ENCODE measurements around the gene MACROD2. TPM values are rescaled to one million over a fixed set of nuclear protein-coding genes. Genes with fewer than 3 reads are reported as not detected.

MACROD2 gene
- total RNA-seq, 1 experiment from 2014 or later: 3.7 TPM

- ATAC-seq: no peak
- CTCF ChIA-PET: no interaction called here
- H3K4me2 ChIP-seq (ENCODE audit: low read length): no peak overlapping the region
These were observed 797.6 kb downstream of the MACROD2 start for GRCh38 chr20:14792915-14793314.

More at GRCh38 chr20:14792915-14793314, 797.6 kb downstream of the MACROD2 start:
- Histone ChIP-seq H3K4me1 (ENCODE audit: control insufficient read depth in 1 of 2, insufficient read depth in 2 of 2, low read length in 2 of 2) (no peaks in the 10 kb centered on the region), H3K9me2 (ENCODE audit: insufficient read depth) (no peaks in the 10 kb centered on the region), H3K79me2 (ENCODE audit: insufficient read depth, low read length) (no peaks in the 10 kb centered on the region), H2AFZ (ENCODE audit: low read depth, low read length, poor library complexity, severe bottlenecking) (no peak overlapping the region), H3K9ac (ENCODE audit: low read length) (no peak overlapping the region), H3K36me3 (ENCODE audit: control insufficient read depth in 1 of 2, insufficient read depth in 2 of 2, low read length in 2 of 2) (no peaks in the 10 kb centered on the region), H3K9me3 (ENCODE audit: control insufficient read depth in 1 of 2, insufficient read depth in 1 of 2, low read depth in 1 of 2, low read length in 2 of 2) (no peaks in the 10 kb centered on the region), H3K27ac (ENCODE audit: low read depth, low read length) (no peak overlapping the region), H4K20me1 (ENCODE audit: insufficient read depth) (no peaks in the 10 kb centered on the region), H3K27me3 (ENCODE audit: insufficient read depth, low read length) (no peaks in the 10 kb centered on the region), H3K4me3 (replicated peaks in 1 of 2; ENCODE audit: low read depth in 1 of 2, low read length in 2 of 2) (no peak overlapping the region)
- ChIA-PET RAD21 (ENCODE audit: low non-redundant PET in 1 of 2, low total read pairs in 2 of 2, uncharacterized antibody in 2 of 2, unreplicated experiment in 2 of 2) (no interaction called here), POLR2A (no interaction called here)
- intact Hi-C loops (cut with micrococcal nuclease): no loop called here
- DNase-seq (ENCODE audit: low read depth, low spot score): no peak
- TF ChIP-seq POLR2AphosphoS5 (IDR thresholded peaks at IDR 0.05; ENCODE audit: low read depth, low read length) (no peak), CEBPB (IDR thresholded peaks at IDR 0.05; ENCODE audit: low read depth) (no peak), JUND (IDR thresholded peaks at IDR 0.05) (no peak), CTCF (IDR thresholded peaks at IDR 0.05 in 2 of 3, conservative IDR thresholded peaks at IDR 0.05 in 1 of 3; ENCODE audit: borderline replicate concordance in 1 of 3, insufficient read depth in 1 of 3, low read depth in 2 of 3, low read length in 2 of 3) (no peak), ZNF274 (IDR thresholded peaks at IDR 0.05; ENCODE audit: low read depth, low read length) (no peak), POLR2A (IDR thresholded peaks at IDR 0.05; ENCODE audit: borderline replicate concordance, extremely low read depth, insufficient read depth, insufficient read length) (no peak), FOSL1 (IDR thresholded peaks at IDR 0.05; ENCODE audit: low read depth) (no peak), YY1 (IDR thresholded peaks at IDR 0.05; ENCODE audit: extremely low read depth, insufficient replicate concordance, low read depth, low read length) (no peak), MAX (IDR thresholded peaks at IDR 0.05) (no peak), ZFX (IDR thresholded peaks at IDR 0.05) (no peak), SIN3A (IDR thresholded peaks at IDR 0.05; ENCODE audit: low read depth) (no peak), ZBTB33 (IDR thresholded peaks at IDR 0.05; ENCODE audit: extremely low read depth, insufficient replicate concordance, low read length) (no peak), EZH2 (IDR thresholded peaks at IDR 0.05) (no peak), SP1 (IDR thresholded peaks at IDR 0.05; ENCODE audit: low read depth) (no peak), REST (IDR thresholded peaks at IDR 0.05; ENCODE audit: low read depth) (no peak), EGR1 (IDR thresholded peaks at IDR 0.05; ENCODE audit: low read depth) (no peak), ATF3 (IDR thresholded peaks at IDR 0.05) (no peak), RAD21 (IDR thresholded peaks at IDR 0.05; ENCODE audit: low read depth) (no peak), EZH2phosphoT487 (IDR thresholded peaks at IDR 0.05; ENCODE audit: borderline replicate concordance) (no peak)
- no TSS peak for BruUV-seq (replicated peaks)

All from HCT116 (cell line).